Measurements from ENCODE around the gene CTRB1.

CTRB1 gene

GRCh38 chr16:75193265-75193650, 25.5 kb upstream of the CTRB1 start:
- H3K36me3 ChIP-seq (ENCODE audit: control insufficient read depth, insufficient read depth, low read length) = no peaks in the 10 kb centered on the region
- no peak overlapping the region for H3K4ac ChIP-seq (ENCODE audit: low read depth, low read length)
- H3K23ac ChIP-seq (ENCODE audit: low read length) = no peak overlapping the region
- H3K27ac ChIP-seq (ENCODE audit: low read depth, low read length) = no peak overlapping the region
- WGBS (ENCODE audit: extremely low coverage, insufficient coverage, low lambda C conversion rate) = no CpG with 5 or more reads among the region's 4 CpGs
- peaks cover 4% of the 10 kb centered on the region for H3K4me1 ChIP-seq (ENCODE audit: control insufficient read depth, low read depth, low read length)
- H4K5ac ChIP-seq (ENCODE audit: low read length) = no peak overlapping the region
- no peak overlapping the region for H3K56ac ChIP-seq (ENCODE audit: low read length)
- H2AK5ac ChIP-seq (ENCODE audit: low read length) = no peak overlapping the region
- no peak for DNase-seq
- H3K27me3 ChIP-seq (ENCODE audit: insufficient read depth, low read length, poor library complexity) = no peaks in the 10 kb centered on the region
- H2BK120ac ChIP-seq (ENCODE audit: low read depth, low read length) = no peak overlapping the region
- no peak overlapping the region for H3K4me2 ChIP-seq (ENCODE audit: low read length)
- no peak overlapping the region for H3K9ac ChIP-seq (ENCODE audit: low read length)
- H3K79me1 ChIP-seq (ENCODE audit: low read length) = no peaks in the 10 kb centered on the region
- H4K8ac ChIP-seq (ENCODE audit: low read depth, low read length) = no peak overlapping the region
- H3K79me2 ChIP-seq (ENCODE audit: control insufficient read depth, insufficient read depth, low read length) = no peaks in the 10 kb centered on the region
- H3K18ac ChIP-seq (ENCODE audit: low read length) = no peak overlapping the region
- no peak overlapping the region for H2BK5ac ChIP-seq (ENCODE audit: low read length)
- H2BK15ac ChIP-seq (replicated peaks; ENCODE audit: low read depth) = no peak overlapping the region
- no peak overlapping the region for H3K4me3 ChIP-seq (ENCODE audit: low read length)

GRCh38 chr16:75193730-75194444, 24.9 kb upstream of the CTRB1 start:
- no peaks in the 10 kb centered on the region for H3K27me3 ChIP-seq (ENCODE audit: insufficient read depth, low read length, poor library complexity)
- H3K27ac ChIP-seq (ENCODE audit: low read depth, low read length) = no peak overlapping the region
- WGBS (ENCODE audit: extremely low coverage, insufficient coverage, low lambda C conversion rate) = no CpG with 5 or more reads among the region's 10 CpGs
- no peak overlapping the region for H2BK5ac ChIP-seq (ENCODE audit: low read length)
- no peak overlapping the region for H3K56ac ChIP-seq (ENCODE audit: low read length)
- no peaks in the 10 kb centered on the region for H3K36me3 ChIP-seq (ENCODE audit: control insufficient read depth, insufficient read depth, low read length)
- H4K8ac ChIP-seq (ENCODE audit: low read depth, low read length) = no peak overlapping the region
- no peak overlapping the region for H2AK5ac ChIP-seq (ENCODE audit: low read length)
- no peak overlapping the region for H4K5ac ChIP-seq (ENCODE audit: low read length)
- no peak overlapping the region for H3K23ac ChIP-seq (ENCODE audit: low read length)
- no peak for DNase-seq
- H2BK15ac ChIP-seq (replicated peaks; ENCODE audit: low read depth) = no peak overlapping the region
- no peak overlapping the region for H3K4ac ChIP-seq (ENCODE audit: low read depth, low read length)
- H3K4me3 ChIP-seq (ENCODE audit: low read length) = no peak overlapping the region
- no peaks in the 10 kb centered on the region for H3K79me1 ChIP-seq (ENCODE audit: low read length)
- peaks cover 4% of the 10 kb centered on the region for H3K4me1 ChIP-seq (ENCODE audit: control insufficient read depth, low read depth, low read length)
- H3K79me2 ChIP-seq (ENCODE audit: control insufficient read depth, insufficient read depth, low read length) = no peaks in the 10 kb centered on the region
- H3K9ac ChIP-seq (ENCODE audit: low read length) = no peak overlapping the region
- no peak overlapping the region for H3K18ac ChIP-seq (ENCODE audit: low read length)
- H3K4me2 ChIP-seq (ENCODE audit: low read length) = no peak overlapping the region
- H2BK120ac ChIP-seq (ENCODE audit: low read depth, low read length) = no peak overlapping the region

- Histone ChIP-seq H3K9ac (ENCODE audit: low read length) (no peak overlapping the region), H3K27me3 (ENCODE audit: insufficient read depth, low read length, poor library complexity) (no peaks in the 10 kb centered on the region), H4K5ac (ENCODE audit: low read length) (no peak overlapping the region), H3K56ac (ENCODE audit: low read length) (no peak overlapping the region), H3K4me2 (ENCODE audit: low read length) (no peak overlapping the region), H2BK120ac (ENCODE audit: low read depth, low read length) (no peak overlapping the region), H3K79me1 (ENCODE audit: low read length) (no peaks in the 10 kb centered on the region), H3K79me2 (ENCODE audit: control insufficient read depth, insufficient read depth, low read length) (no peaks in the 10 kb centered on the region), H3K18ac (ENCODE audit: low read length) (no peak overlapping the region), H4K8ac (ENCODE audit: low read depth, low read length) (no peak overlapping the region), H3K4ac (ENCODE audit: low read depth, low read length) (no peak overlapping the region), H2AK5ac (ENCODE audit: low read length) (no peak overlapping the region), H2BK15ac (replicated peaks; ENCODE audit: low read depth) (no peak overlapping the region), H2BK5ac (ENCODE audit: low read length) (no peak overlapping the region), H3K23ac (ENCODE audit: low read length) (no peak overlapping the region), H3K4me3 (ENCODE audit: low read length) (no peak overlapping the region), H3K4me1 (ENCODE audit: control insufficient read depth, low read depth, low read length) (peaks cover 4% of the 10 kb centered on the region), H3K36me3 (ENCODE audit: control insufficient read depth, insufficient read depth, low read length) (no peaks in the 10 kb centered on the region), H3K27ac (ENCODE audit: low read depth, low read length) (no peak overlapping the region)
- DNase-seq = no peak
- WGBS (ENCODE audit: extremely low coverage, insufficient coverage, low lambda C conversion rate) = no CpG with 5 or more reads among the region's 24 CpGs
These were observed 22.7 kb upstream of the CTRB1 start for GRCh38 chr16:75195811-75196790.

- H3K79me1 ChIP-seq (ENCODE audit: low read length) = no peaks in the 10 kb centered on the region
- H3K4ac ChIP-seq (ENCODE audit: low read depth, low read length) = no peak overlapping the region
- no peak overlapping the region for H3K27ac ChIP-seq (ENCODE audit: low read depth, low read length)
- H3K4me1 ChIP-seq (ENCODE audit: control insufficient read depth, low read depth, low read length) = peaks cover 4% of the 10 kb centered on the region
- no peak overlapping the region for H3K56ac ChIP-seq (ENCODE audit: low read length)
- H3K79me2 ChIP-seq (ENCODE audit: control insufficient read depth, insufficient read depth, low read length) = no peaks in the 10 kb centered on the region
- no peak overlapping the region for H2BK120ac ChIP-seq (ENCODE audit: low read depth, low read length)
- no peaks in the 10 kb centered on the region for H3K27me3 ChIP-seq (ENCODE audit: insufficient read depth, low read length, poor library complexity)
- H2BK15ac ChIP-seq (replicated peaks; ENCODE audit: low read depth) = no peak overlapping the region
- no peak overlapping the region for H3K23ac ChIP-seq (ENCODE audit: low read length)
- no peak overlapping the region for H4K5ac ChIP-seq (ENCODE audit: low read length)
- no peak overlapping the region for H3K9ac ChIP-seq (ENCODE audit: low read length)
- no peak overlapping the region for H3K4me3 ChIP-seq (ENCODE audit: low read length)
- no peak overlapping the region for H3K18ac ChIP-seq (ENCODE audit: low read length)
- H2BK5ac ChIP-seq (ENCODE audit: low read length) = no peak overlapping the region
- no peaks in the 10 kb centered on the region for H3K36me3 ChIP-seq (ENCODE audit: control insufficient read depth, insufficient read depth, low read length)
- no CpG with 5 or more reads among the region's 9 CpGs for WGBS (ENCODE audit: extremely low coverage, insufficient coverage, low lambda C conversion rate)
- DNase-seq = no peak
- no peak overlapping the region for H4K8ac ChIP-seq (ENCODE audit: low read depth, low read length)
- H3K4me2 ChIP-seq (ENCODE audit: low read length) = no peak overlapping the region
- no peak overlapping the region for H2AK5ac ChIP-seq (ENCODE audit: low read length)
These were observed 22.0 kb upstream of the CTRB1 start for GRCh38 chr16:75196836-75197235.

GRCh38 chr16:75197522-75198134, 21.2 kb upstream of the CTRB1 start:
- no peak overlapping the region for H2BK15ac ChIP-seq (replicated peaks; ENCODE audit: low read depth)
- H3K4me3 ChIP-seq (ENCODE audit: low read length) = no peak overlapping the region

More at GRCh38 chr16:75197522-75198134, 21.2 kb upstream of the CTRB1 start:
- H2BK5ac ChIP-seq (ENCODE audit: low read length) = no peak overlapping the region
- H3K4ac ChIP-seq (ENCODE audit: low read depth, low read length) = no peak overlapping the region
- H4K8ac ChIP-seq (ENCODE audit: low read depth, low read length) = no peak overlapping the region
- H3K4me2 ChIP-seq (ENCODE audit: low read length) = no peak overlapping the region
- peaks cover 4% of the 10 kb centered on the region for H3K4me1 ChIP-seq (ENCODE audit: control insufficient read depth, low read depth, low read length)
- H3K36me3 ChIP-seq (ENCODE audit: control insufficient read depth, insufficient read depth, low read length) = no peaks in the 10 kb centered on the region
- peak overlapping the region; percentile 4 for H3K23ac ChIP-seq (ENCODE audit: low read length)
- H2AK5ac ChIP-seq (ENCODE audit: low read length) = no peak overlapping the region
- DNase-seq = peak; percentile 40
- H4K5ac ChIP-seq (ENCODE audit: low read length) = no peak overlapping the region
- H3K79me1 ChIP-seq (ENCODE audit: low read length) = no peaks in the 10 kb centered on the region
- H3K79me2 ChIP-seq (ENCODE audit: control insufficient read depth, insufficient read depth, low read length) = no peaks in the 10 kb centered on the region
- no peak overlapping the region for H2BK120ac ChIP-seq (ENCODE audit: low read depth, low read length)
- H3K56ac ChIP-seq (ENCODE audit: low read length) = peak overlapping the region; percentile 31
- WGBS (ENCODE audit: extremely low coverage, insufficient coverage, low lambda C conversion rate) = no CpG with 5 or more reads among the region's 14 CpGs
- H3K27me3 ChIP-seq (ENCODE audit: insufficient read depth, low read length, poor library complexity) = no peaks in the 10 kb centered on the region
- H3K18ac ChIP-seq (ENCODE audit: low read length) = no peak overlapping the region
- H3K27ac ChIP-seq (ENCODE audit: low read depth, low read length) = no peak overlapping the region
- no peak overlapping the region for H3K9ac ChIP-seq (ENCODE audit: low read length)

Measured in mesendoderm (in vitro differentiated cells).